Neuronal stem cell (in vitro differentiated cells): Measurements from ENCODE around the gene SPRED1.

Experiments
- DNase-seq: peaks from one replicate; pipeline ENCODE4 v3.0.0-alpha.2; 2013; ENCODE audit warnings: low spot score
- H2AFZ ChIP-seq: one replicate; pipeline ENCODE4 v1.6.1; 2013; ENCODE audit warnings: mild to moderate bottlenecking, low read length, inconsistent platforms
- H2AK5ac ChIP-seq: 2 replicates; pipeline ENCODE4 v1.6.1; 2013; ENCODE audit warnings: low read depth, mild to moderate bottlenecking, inconsistent platforms, low read length, moderate library complexity, mixed read lengths
- H2BK120ac ChIP-seq: 2 replicates; pipeline ENCODE4 v1.6.1; 2013; ENCODE audit warnings: low read depth, mild to moderate bottlenecking, inconsistent platforms, low read length, moderate library complexity, mixed read lengths
- H2BK12ac ChIP-seq: one replicate; pipeline ENCODE4 v1.6.1; 2013; ENCODE audit warnings: low read length, inconsistent platforms
- H2BK15ac ChIP-seq: 2 replicates; pipeline ENCODE4 v1.6.1; 2013; ENCODE audit warnings: mild to moderate bottlenecking, low read length, inconsistent platforms, mixed read lengths
- H2BK5ac ChIP-seq: one replicate; pipeline ENCODE4 v1.6.1; 2013; ENCODE audit warnings: inconsistent platforms, mild to moderate bottlenecking, low read length, moderate library complexity
- H3K14ac ChIP-seq: one replicate; pipeline ENCODE4 v1.6.1; 2013; ENCODE audit warnings: low read length, inconsistent platforms
- H3K18ac ChIP-seq: 2 replicates; pipeline ENCODE4 v1.6.1; 2013; ENCODE audit warnings: low read length, inconsistent platforms
- H3K23ac ChIP-seq: 2 replicates; pipeline ENCODE4 v1.6.1; 2013; ENCODE audit warnings: low read depth, mild to moderate bottlenecking, mixed read lengths, low read length, inconsistent platforms; ENCODE audit not compliant: poor library complexity
- H3K27ac ChIP-seq: replicated peaks from 3 replicates; pipeline ENCODE4 v1.5.1; 2013; ENCODE audit warnings: low read length, inconsistent platforms
- H3K27me3 ChIP-seq, 3 experiments: 2 replicates each; pipeline ENCODE4 v1.6.1; 2013; ENCODE audit warnings: low read length in 3 of 3, mild to moderate bottlenecking in 2 of 3, inconsistent platforms in 1 of 3, low read depth in 1 of 3, mixed read lengths in 1 of 3, moderate library complexity in 1 of 3; ENCODE audit not compliant: control insufficient read depth in 3 of 3, insufficient read depth in 3 of 3
- H3K36me3 ChIP-seq, 2 donors: replicated peaks in 1 of 2; 2 replicates each; pipeline ENCODE4 v1.6.1; 2013; ENCODE audit warnings: low read length in 2 of 2; ENCODE audit not compliant: control insufficient read depth in 2 of 2, insufficient read depth in 2 of 2
- H3K4ac ChIP-seq: 2 replicates; pipeline ENCODE4 v1.6.1; 2013; ENCODE audit warnings: inconsistent platforms, mild to moderate bottlenecking, low read length, moderate library complexity
- H3K4me1 ChIP-seq, 2 donors: 1 replicate in 1 of 2; 2 replicates in 1 of 2; pipeline ENCODE4 v1.6.1; 2013; ENCODE audit warnings: low read length in 2 of 2, low read depth in 1 of 2; ENCODE audit not compliant: control insufficient read depth in 2 of 2, insufficient read depth in 1 of 2
- H3K4me2 ChIP-seq: one replicate; pipeline ENCODE4 v1.6.1; 2013; ENCODE audit warnings: mild to moderate bottlenecking, low read length, inconsistent platforms; ENCODE audit not compliant: insufficient read depth, poor library complexity, severe bottlenecking
- H3K4me3 ChIP-seq, 2 donors: 2 replicates each; pipeline ENCODE4 v1.5.1; 2013; ENCODE audit warnings: low read length in 2 of 2, mild to moderate bottlenecking in 2 of 2, inconsistent platforms in 1 of 2, moderate library complexity in 1 of 2
- H3K79me1 ChIP-seq: one replicate; pipeline ENCODE4 v1.6.1; 2013; ENCODE audit warnings: low read depth, mild to moderate bottlenecking, inconsistent platforms, low read length, moderate library complexity
- H3K9ac ChIP-seq: one replicate; pipeline ENCODE4 v1.6.1; 2013; ENCODE audit warnings: mild to moderate bottlenecking, low read depth, low read length, inconsistent platforms; ENCODE audit not compliant: poor library complexity
- H3K9me3 ChIP-seq, 2 donors: replicated peaks in 1 of 2; 2 replicates each; pipeline versions ENCODE3 to v1.6.1; 2013; ENCODE audit warnings: low read length in 2 of 2, mild to moderate bottlenecking in 2 of 2, inconsistent platforms in 1 of 2, low read depth in 1 of 2, mixed read lengths in 1 of 2, moderate library complexity in 1 of 2; ENCODE audit not compliant: control insufficient read depth in 2 of 2, insufficient read depth in 1 of 2
- H4K8ac ChIP-seq: one replicate; pipeline ENCODE4 v1.6.1; 2013; ENCODE audit warnings: low read depth, mild to moderate bottlenecking, inconsistent platforms, low read length, moderate library complexity
- H4K91ac ChIP-seq: one replicate; pipeline ENCODE4 v1.6.1; 2013; ENCODE audit warnings: low read length, low read depth, mild to moderate bottlenecking, inconsistent platforms; ENCODE audit not compliant: poor library complexity
- WGBS, 2 donors: extraction: QIAGEN DNeasy Blood & Tissue Kit; methylation state at CpG; one replicate each; pipeline ENCODE4 v1.1.7; 2013; ENCODE audit warnings: missing lambda C conversion rate in 2 of 2, mixed read lengths in 1 of 2; ENCODE audit not compliant: insufficient read length in 2 of 2, insufficient replicate concordance in 1 of 2; ENCODE audit errors: extremely low coverage in 2 of 2; 5-methylcytosine and 5-hydroxymethylcytosine counted together

Gene SPRED1

GRCh38 chr15:38320866-38321265 is 68.2 kb downstream of the SPRED1 start:
- H3K79me1 ChIP-seq: peaks cover 4% of the 10 kb centered on the region
- H3K23ac ChIP-seq: no peak overlapping the region
- H2BK15ac ChIP-seq: no peak overlapping the region
- H3K4me2 ChIP-seq: no peak overlapping the region
- no peak overlapping the region for H3K9ac ChIP-seq
- H3K27ac ChIP-seq: no peak overlapping the region
- H3K14ac ChIP-seq: no peak overlapping the region
- no peak overlapping the region for H2BK5ac ChIP-seq
- no peak overlapping the region for H2BK12ac ChIP-seq
- no peak overlapping the region for H4K91ac ChIP-seq
- H3K4me1 ChIP-seq: no peaks in the 10 kb centered on the region
- H3K4ac ChIP-seq: no peak overlapping the region
- WGBS, 2 donors: no CpG with 5 or more reads among the region's 2 CpGs
- no peak overlapping the region for H2BK120ac ChIP-seq
- no peaks in the 10 kb centered on the region for H3K9me3 ChIP-seq
- no peak overlapping the region for H2AFZ ChIP-seq
- peaks cover 4 to 100% of the 10 kb centered on the region in 2 donors for H3K36me3 ChIP-seq
- H2AK5ac ChIP-seq: no peak overlapping the region
- H4K8ac ChIP-seq: no peak overlapping the region
- H3K18ac ChIP-seq: no peak overlapping the region
- H3K27me3 ChIP-seq: no peaks in the 10 kb centered on the region
- H3K4me3 ChIP-seq: no peak overlapping the region
- no peak for DNase-seq

GRCh38 chr15:38323895-38324294 is 71.3 kb downstream of the SPRED1 start:
- no peak overlapping the region for H2BK15ac ChIP-seq
- H3K36me3 ChIP-seq: peaks cover 8 to 100% of the 10 kb centered on the region in 2 donors
- no peaks in the 10 kb centered on the region for H3K9me3 ChIP-seq
- no peak overlapping the region for H3K14ac ChIP-seq
- H2BK5ac ChIP-seq: no peak overlapping the region
- H3K9ac ChIP-seq: no peak overlapping the region
- H2AFZ ChIP-seq: no peak overlapping the region
- H3K18ac ChIP-seq: no peak overlapping the region
- H3K4me2 ChIP-seq: no peak overlapping the region
- H3K23ac ChIP-seq: no peak overlapping the region
- no peak overlapping the region for H3K27ac ChIP-seq
- no peak overlapping the region for H2BK120ac ChIP-seq
- H3K27me3 ChIP-seq: no peaks in the 10 kb centered on the region
- no peak overlapping the region for H3K4me3 ChIP-seq
- H2BK12ac ChIP-seq: no peak overlapping the region
- H3K4me1 ChIP-seq: no peaks in the 10 kb centered on the region
- no peak overlapping the region for H4K91ac ChIP-seq
- peaks cover 4% of the 10 kb centered on the region for H3K79me1 ChIP-seq
- no peak overlapping the region for H4K8ac ChIP-seq
- DNase-seq: no peak
- no CpG with 5 or more reads among the region's 4 CpGs for WGBS, 2 donors
- H2AK5ac ChIP-seq: no peak overlapping the region
- H3K4ac ChIP-seq: no peak overlapping the region

- Histone ChIP-seq H3K4me2 (no peak overlapping the region), H2AFZ (no peak overlapping the region), H3K18ac (no peak overlapping the region), H3K27me3 (no peaks in the 10 kb centered on the region), H4K91ac (no peak overlapping the region), H3K36me3 (peaks cover 8 to 100% of the 10 kb centered on the region in 2 donors), H2BK120ac (no peak overlapping the region), H3K9ac (no peak overlapping the region), H3K4me3 (no peak overlapping the region), H4K8ac (no peak overlapping the region), H3K4me1 (no peaks in the 10 kb centered on the region), H3K14ac (no peak overlapping the region), H2AK5ac (no peak overlapping the region), H3K9me3 (no peaks in the 10 kb centered on the region), H3K23ac (no peak overlapping the region), H2BK15ac (no peak overlapping the region), H2BK12ac (no peak overlapping the region), H2BK5ac (no peak overlapping the region), H3K79me1 (peaks cover 2% of the 10 kb centered on the region), H3K4ac (no peak overlapping the region), H3K27ac (no peak overlapping the region)
- no peak for DNase-seq
- WGBS, 2 donors: no CpG with 5 or more reads among the region's 7 CpGs
These were observed 72.5 kb downstream of the SPRED1 start for GRCh38 chr15:38324939-38325647.

GRCh38 chr15:38325648-38325990 is 73.0 kb downstream of the SPRED1 start:
- H2BK12ac ChIP-seq: no peak overlapping the region
- no peak overlapping the region for H2BK120ac ChIP-seq
- DNase-seq: no peak
- no peak overlapping the region for H2AK5ac ChIP-seq
- no peak overlapping the region for H3K18ac ChIP-seq
- H4K8ac ChIP-seq: no peak overlapping the region
- H3K4ac ChIP-seq: no peak overlapping the region
- H3K36me3 ChIP-seq: peaks cover 8 to 100% of the 10 kb centered on the region in 2 donors
- no peak overlapping the region for H3K4me2 ChIP-seq
- no peak overlapping the region for H3K23ac ChIP-seq
- no peak overlapping the region for H2AFZ ChIP-seq
- H3K4me1 ChIP-seq: no peaks in the 10 kb centered on the region
- no peak overlapping the region for H3K27ac ChIP-seq
- no peaks in the 10 kb centered on the region for H3K27me3 ChIP-seq
- WGBS, 2 donors: no CpG with 5 or more reads among the region's 1 CpG
- no peak overlapping the region for H3K4me3 ChIP-seq
- H2BK5ac ChIP-seq: no peak overlapping the region
- H3K14ac ChIP-seq: no peak overlapping the region
- H4K91ac ChIP-seq: no peak overlapping the region
- no peak overlapping the region for H2BK15ac ChIP-seq
- no peak overlapping the region for H3K9ac ChIP-seq
- no peaks in the 10 kb centered on the region for H3K9me3 ChIP-seq
- H3K79me1 ChIP-seq: peaks cover 2% of the 10 kb centered on the region
